ENCODE data around the gene PRR15L. TPM values are rescaled to one million over a fixed set of nuclear protein-coding genes. Genes with fewer than 3 reads are reported as not detected.

Gene PRR15L
- total and polyA plus RNA-seq, 2 of the 8 experiments (the other 6 are each of a cell fraction or from before 2014, with no cell fraction given), result 0.26 to 1.1 TPM

DNA sequence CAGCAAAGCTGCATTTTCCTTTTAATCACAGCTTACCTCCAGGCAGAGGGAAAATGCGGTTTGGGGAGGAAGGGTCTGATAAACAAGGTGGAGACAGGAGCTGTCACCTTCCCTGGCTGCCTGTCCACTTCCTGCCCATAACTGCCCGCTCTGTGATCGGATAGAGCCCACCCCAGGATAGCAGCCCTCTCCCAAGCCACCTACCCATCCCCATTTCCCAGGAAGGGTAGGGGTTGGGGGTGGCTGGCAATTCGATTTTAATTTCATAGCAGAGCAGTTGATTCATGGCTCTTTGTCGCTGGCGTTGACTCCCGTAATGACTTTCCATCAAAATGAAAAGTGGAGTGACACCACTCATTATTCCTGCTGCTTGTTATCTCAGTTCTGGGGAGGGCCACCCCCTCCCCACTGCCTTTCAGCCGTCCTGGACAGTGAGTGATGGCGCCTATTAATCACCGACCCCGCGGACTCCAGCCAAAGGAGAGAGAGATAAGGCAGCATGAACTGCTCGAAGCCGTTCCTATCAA is 24.5 kb upstream of the PRR15L start (continued):
- TF ChIP-seq CHD7 (IDR thresholded peaks at IDR 0.05; ENCODE audit: insufficient replicate concordance, low read length) (no peak), GABPA (IDR thresholded peaks at IDR 0.05; ENCODE audit: borderline replicate concordance, insufficient read depth, low read length) (no peak), GTF2F1 (IDR thresholded peaks at IDR 0.05; ENCODE audit: borderline replicate concordance, low read depth, low read length) (no peak), HDAC6 (IDR thresholded peaks at IDR 0.05; ENCODE audit: low read depth, low read length) (no peak), ZNF274 (IDR thresholded peaks at IDR 0.05; ENCODE audit: borderline replicate concordance, extremely low read depth, low read length) (no peak), CEBPB (IDR thresholded peaks at IDR 0.05; ENCODE audit: low read depth, low read length) (no peak), CREB1 (IDR thresholded peaks at IDR 0.05) (no peak), KDM1A (IDR thresholded peaks at IDR 0.05; ENCODE audit: borderline replicate concordance, low read length) (no peak), EP300 (IDR thresholded peaks at IDR 0.05; ENCODE audit: borderline replicate concordance in 1 of 2, low read depth in 2 of 2, low read length in 2 of 2) (no peak)
- TF ChIP-seq, protein P1, sequence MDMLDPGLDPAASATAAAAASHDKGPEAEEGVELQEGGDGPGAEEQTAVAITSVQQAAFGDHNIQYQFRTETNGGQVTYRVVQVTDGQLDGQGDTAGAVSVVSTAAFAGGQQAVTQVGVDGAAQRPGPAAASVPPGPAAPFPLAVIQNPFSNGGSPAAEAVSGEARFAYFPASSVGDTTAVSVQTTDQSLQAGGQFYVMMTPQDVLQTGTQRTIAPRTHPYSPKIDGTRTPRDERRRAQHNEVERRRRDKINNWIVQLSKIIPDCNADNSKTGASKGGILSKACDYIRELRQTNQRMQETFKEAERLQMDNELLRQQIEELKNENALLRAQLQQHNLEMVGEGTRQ (IDR thresholded peaks at IDR 0.05; ENCODE audit: low read length), result no peak

Data from H1 (cell line).